Measurements from ENCODE around the gene SUPT20H. TPM values are rescaled to one million over a fixed set of nuclear protein-coding genes. Genes with fewer than 3 reads are reported as not detected.

Gene SUPT20H
- total RNA-seq, 2 experiments from 2014 or later: 71.0 to 78.2 TPM

- no peaks in the 10 kb centered on the region for H3K9me3 Mint-ChIP-seq (ENCODE audit: low read depth)
- CTCF ChIA-PET: interaction anchor here (1.4 kb wide), 1 partner anchor 16 kb away, joined by 3 read pairs; no protein-coding TSS in a partner anchor
- H3K4me1 Mint-ChIP-seq: no peaks in the 10 kb centered on the region
- no peaks in the 10 kb centered on the region for H3K36me3 Mint-ChIP-seq
- peaks cover 12% of the 10 kb centered on the region for H3K27me3 Mint-ChIP-seq
- DNase-seq (no peak), ATAC-seq (no peak)
- no peak overlapping the region for H3K4me3 Mint-ChIP-seq
- no peak overlapping the region for H3K27ac Mint-ChIP-seq
Measured at GRCh38 chr13:37090912-37091311, 31.4 kb upstream of the SUPT20H start.

- no peaks in the 10 kb centered on the region for H3K36me3 Mint-ChIP-seq
- H3K27ac Mint-ChIP-seq: no peak overlapping the region
- no peaks in the 10 kb centered on the region for H3K4me1 Mint-ChIP-seq
- CTCF ChIA-PET: no interaction called here
- ATAC-seq (no peak), DNase-seq (no peak)
- no peak overlapping the region for H3K4me3 Mint-ChIP-seq
- no peaks in the 10 kb centered on the region for H3K9me3 Mint-ChIP-seq (ENCODE audit: low read depth)
- peaks cover 12% of the 10 kb centered on the region for H3K27me3 Mint-ChIP-seq
Measured at GRCh38 chr13:37089495-37089894, 30.0 kb upstream of the SUPT20H start.

- no peak for DNase-seq
- H3K27me3 Mint-ChIP-seq: peaks cover 3% of the 10 kb centered on the region
- H3K4me3 Mint-ChIP-seq: no peak overlapping the region
- no peaks in the 10 kb centered on the region for H3K36me3 Mint-ChIP-seq
- ATAC-seq: no peak
- no peaks in the 10 kb centered on the region for H3K4me1 Mint-ChIP-seq
- CTCF ChIA-PET: no interaction called here
- no peak overlapping the region for H3K27ac Mint-ChIP-seq
- H3K9me3 Mint-ChIP-seq (ENCODE audit: low read depth): no peaks in the 10 kb centered on the region
Measured at GRCh38 chr13:37087486-37087885, 28.0 kb upstream of the SUPT20H start.

GRCh38 chr13:37085606-37086005 lies 26.1 kb upstream of the SUPT20H start:
- H3K4me3 Mint-ChIP-seq: no peak overlapping the region
- no peak for DNase-seq
- no peaks in the 10 kb centered on the region for H3K36me3 Mint-ChIP-seq
- H3K27me3 Mint-ChIP-seq: peaks cover 5% of the 10 kb centered on the region
- no peaks in the 10 kb centered on the region for H3K9me3 Mint-ChIP-seq (ENCODE audit: low read depth)
- no peak for ATAC-seq
- H3K4me1 Mint-ChIP-seq: no peaks in the 10 kb centered on the region
- no peak overlapping the region for H3K27ac Mint-ChIP-seq
- CTCF ChIA-PET: interaction anchor here (0.7 kb wide), 1 partner anchor 1628 kb away, joined by 3 read pairs; no protein-coding TSS in a partner anchor

- Mint-ChIP-seq H3K4me1 (no peaks in the 10 kb centered on the region), H3K36me3 (no peaks in the 10 kb centered on the region), H3K4me3 (no peak overlapping the region), H3K27ac (no peak overlapping the region), H3K9me3 (ENCODE audit: low read depth) (no peaks in the 10 kb centered on the region), H3K27me3 (peaks cover 7% of the 10 kb centered on the region)
- CTCF ChIA-PET: no interaction called here
- no peak for ATAC-seq
- DNase-seq: no peak
Measured at GRCh38 chr13:37076818-37077217, 17.3 kb upstream of the SUPT20H start.

GRCh38 chr13:37075164-37075563 lies 15.7 kb upstream of the SUPT20H start:
- Mint-ChIP-seq H3K4me3 (no peak overlapping the region), H3K36me3 (no peaks in the 10 kb centered on the region), H3K4me1 (no peaks in the 10 kb centered on the region), H3K9me3 (ENCODE audit: low read depth) (no peaks in the 10 kb centered on the region), H3K27me3 (peaks cover 5% of the 10 kb centered on the region), H3K27ac (no peak overlapping the region)
- DNase-seq (no peak), ATAC-seq (no peak)
- CTCF ChIA-PET: interaction anchor here (0.6 to 1.3 kb wide), 2 partner anchors 15 to 1510 kb away, joined by 3 read pairs; no protein-coding TSS in a partner anchor

GRCh38 chr13:37074703-37075102 lies 15.2 kb upstream of the SUPT20H start:
- Mint-ChIP-seq H3K27ac (no peak overlapping the region), H3K9me3 (ENCODE audit: low read depth) (no peaks in the 10 kb centered on the region), H3K27me3 (peaks cover 5% of the 10 kb centered on the region), H3K36me3 (no peaks in the 10 kb centered on the region), H3K4me3 (no peak overlapping the region), H3K4me1 (no peaks in the 10 kb centered on the region)
- DNase-seq (no peak), ATAC-seq (no peak)
- CTCF ChIA-PET: interaction anchor here (1.3 kb wide), 1 partner anchor 16 kb away, joined by 3 read pairs; no protein-coding TSS in a partner anchor

- no peaks in the 10 kb centered on the region for H3K36me3 Mint-ChIP-seq
- no peaks in the 10 kb centered on the region for H3K4me1 Mint-ChIP-seq
- no peaks in the 10 kb centered on the region for H3K9me3 Mint-ChIP-seq (ENCODE audit: low read depth)
- peaks cover 2% of the 10 kb centered on the region for H3K27me3 Mint-ChIP-seq
- ATAC-seq: no peak
- CTCF ChIA-PET: no interaction called here
- no peak overlapping the region for H3K27ac Mint-ChIP-seq
- DNase-seq: no peak
- H3K4me3 Mint-ChIP-seq: no peak overlapping the region
Measured at GRCh38 chr13:37072024-37072423, 12.5 kb upstream of the SUPT20H start.

- no peak overlapping the region for H3K27ac Mint-ChIP-seq
- H3K27me3 Mint-ChIP-seq: peaks cover 2% of the 10 kb centered on the region
- DNase-seq (no peak), ATAC-seq (no peak)
- no peaks in the 10 kb centered on the region for H3K36me3 Mint-ChIP-seq
- CTCF ChIA-PET: no interaction called here
- H3K9me3 Mint-ChIP-seq (ENCODE audit: low read depth): no peaks in the 10 kb centered on the region
- H3K4me1 Mint-ChIP-seq: no peaks in the 10 kb centered on the region
- H3K4me3 Mint-ChIP-seq: no peak overlapping the region
Measured at GRCh38 chr13:37070956-37071355, 11.5 kb upstream of the SUPT20H start.

GRCh38 chr13:37070145-37070695 lies 10.7 kb upstream of the SUPT20H start:
- Mint-ChIP-seq H3K27me3 (peaks cover 2% of the 10 kb centered on the region), H3K4me3 (no peak overlapping the region), H3K36me3 (no peaks in the 10 kb centered on the region), H3K27ac (no peak overlapping the region), H3K4me1 (no peaks in the 10 kb centered on the region), H3K9me3 (ENCODE audit: low read depth) (no peaks in the 10 kb centered on the region)
- DNase-seq (no peak), ATAC-seq (no peak)
- CTCF ChIA-PET: interaction anchor here (1.7 kb wide), 1 partner anchor 212 kb away, joined by 3 read pairs; no protein-coding TSS in a partner anchor

- peaks cover 3% of the 10 kb centered on the region for H3K27me3 Mint-ChIP-seq
- ATAC-seq (no peak), DNase-seq (no peak)
- CTCF ChIA-PET: interaction anchor here (1.7 kb wide), 1 partner anchor 211 kb away, joined by 3 read pairs; no protein-coding TSS in a partner anchor
- no peaks in the 10 kb centered on the region for H3K9me3 Mint-ChIP-seq (ENCODE audit: low read depth)
- no peak overlapping the region for H3K27ac Mint-ChIP-seq
- no peaks in the 10 kb centered on the region for H3K36me3 Mint-ChIP-seq
- H3K4me1 Mint-ChIP-seq: no peaks in the 10 kb centered on the region
- no peak overlapping the region for H3K4me3 Mint-ChIP-seq
Measured at GRCh38 chr13:37069597-37070103, 10.2 kb upstream of the SUPT20H start.

GRCh38 chr13:37068962-37069361 lies 9.5 kb upstream of the SUPT20H start:
- Mint-ChIP-seq H3K27me3 (peaks cover 7% of the 10 kb centered on the region), H3K36me3 (no peaks in the 10 kb centered on the region), H3K4me3 (no peak overlapping the region), H3K9me3 (ENCODE audit: low read depth) (no peaks in the 10 kb centered on the region), H3K27ac (no peak overlapping the region), H3K4me1 (no peaks in the 10 kb centered on the region)
- no peak for DNase-seq
- CTCF ChIA-PET: interaction anchor here (1.7 kb wide), 1 partner anchor 211 kb away, joined by 3 read pairs; no protein-coding TSS in a partner anchor
- ATAC-seq: no peak

- DNase-seq (no peak), ATAC-seq (no peak)
- H3K4me3 Mint-ChIP-seq: no peak overlapping the region
- H3K27ac Mint-ChIP-seq: no peak overlapping the region
- CTCF ChIA-PET: interaction anchor here (1.1 kb wide), 1 partner anchor 210 kb away, joined by 3 read pairs; no protein-coding TSS in a partner anchor
- H3K4me1 Mint-ChIP-seq: no peaks in the 10 kb centered on the region
- H3K36me3 Mint-ChIP-seq: no peaks in the 10 kb centered on the region
- H3K9me3 Mint-ChIP-seq (ENCODE audit: low read depth): no peaks in the 10 kb centered on the region
- peaks cover 13% of the 10 kb centered on the region for H3K27me3 Mint-ChIP-seq
Measured at GRCh38 chr13:37067874-37068273, 8.4 kb upstream of the SUPT20H start.

- DNase-seq (no peak), ATAC-seq (no peak)
- Mint-ChIP-seq H3K9me3 (ENCODE audit: low read depth) (no peaks in the 10 kb centered on the region), H3K27ac (no peak overlapping the region), H3K4me1 (no peaks in the 10 kb centered on the region), H3K27me3 (peaks cover 16% of the 10 kb centered on the region), H3K4me3 (no peak overlapping the region), H3K36me3 (no peaks in the 10 kb centered on the region)
- CTCF ChIA-PET: no interaction called here
Measured at GRCh38 chr13:37065890-37066526, 6.5 kb upstream of the SUPT20H start.
